Neural progenitor cell (in vitro differentiated cells): ENCODE data around the gene SARDH. TPM values are rescaled to one million over a fixed set of nuclear protein-coding genes. Genes with fewer than 3 reads are reported as not detected.

ENCODE experiments used
- DNase-seq: peaks from one replicate; pipeline ENCODE4 v3.0.0-alpha.2; 2016; ENCODE audit warnings: low spot score
- H2AFZ ChIP-seq: fragments of 200-600 bp; sonication (generic); replicated peaks from 2 replicates; pipeline ENCODE4 v1.6.1; 2016; ENCODE audit warnings: antibody characterized with exemption
- H3F3A ChIP-seq: fragments of 200-600 bp; sonication (generic); 2 replicates; pipeline ENCODE4 v1.6.1; 2016; ENCODE audit warnings: antibody characterized with exemption, low read depth
- H3K27ac ChIP-seq: fragments of 200-600 bp; sonication (generic); 2 replicates; pipeline ENCODE4 v1.5.1; 2016; ENCODE audit warnings: mild to moderate bottlenecking
- H3K27me3 ChIP-seq: fragments of 200-600 bp; sonication (generic); 2 replicates; pipeline ENCODE4 v1.6.1; 2016; ENCODE audit warnings: mild to moderate bottlenecking, moderate library complexity
- H3K36me3 ChIP-seq: fragments of 200-600 bp; sonication (generic); 2 replicates; pipeline ENCODE4 v1.5.1; 2016
- H3K4me1 ChIP-seq: fragments of 200-600 bp; sonication (generic); 2 replicates; pipeline ENCODE4 v1.6.1; 2016; ENCODE audit warnings: mixed run types
- H3K4me2 ChIP-seq: fragments of 200-600 bp; sonication (generic); 2 replicates; pipeline ENCODE4 v1.6.1; 2016
- H3K4me3 ChIP-seq: fragments of 200-600 bp; sonication (generic); 2 replicates; pipeline ENCODE4 v1.5.1; 2016
- H3K79me2 ChIP-seq: fragments of 200-600 bp; sonication (generic); 2 replicates; pipeline ENCODE4 v1.6.1; 2016; ENCODE audit warnings: low read depth
- H3K9ac ChIP-seq: fragments of 200-600 bp; sonication (generic); 2 replicates; pipeline ENCODE4 v1.6.1; 2016
- H3K9me3 ChIP-seq: fragments of 200-600 bp; sonication (generic); 2 replicates; pipeline ENCODE4 v1.5.1; 2016; ENCODE audit warnings: low read depth
- H4K20me1 ChIP-seq: fragments of 200-600 bp; sonication (generic); 2 replicates; pipeline ENCODE4 v1.6.1; 2016; ENCODE audit warnings: low read depth
- H3K27ac Mint-ChIP-seq: 3 replicates; pipeline ENCODE4 v1.8.0; 2021; ENCODE audit warnings: mixed read lengths
- H3K27me3 Mint-ChIP-seq: 2 replicates; pipeline ENCODE4 v1.8.0; 2022; ENCODE audit warnings: low read depth, mild to moderate bottlenecking, inconsistent platforms, moderate library complexity, mixed read lengths; ENCODE audit not compliant: insufficient read depth
- H3K36me3 Mint-ChIP-seq: 3 replicates; pipeline ENCODE4 v1.8.0; 2021; ENCODE audit warnings: mixed read lengths
- H3K4me1 Mint-ChIP-seq: 3 replicates; pipeline ENCODE4 v1.8.0; 2021; ENCODE audit warnings: mixed read lengths
- H3K4me3 Mint-ChIP-seq: 3 replicates; pipeline ENCODE4 v1.8.0; 2021; ENCODE audit warnings: mild to moderate bottlenecking, moderate library complexity, mixed read lengths
- H3K9me3 Mint-ChIP-seq: 3 replicates; pipeline ENCODE4 v1.8.0; 2020; ENCODE audit warnings: mixed read lengths
- CTCF ChIP-seq: fragments of 200-600 bp; sonication (generic); IDR thresholded peaks from 2 replicates; pipeline ENCODE4 v1.5.1; 2017; ENCODE audit warnings: antibody characterized with exemption, mild to moderate bottlenecking
- EZH2 ChIP-seq: fragments of 200-600 bp; sonication (generic); IDR thresholded peaks from 2 replicates; pipeline ENCODE4 v1.6.1; 2017; ENCODE audit warnings: antibody characterized with exemption, mild to moderate bottlenecking, moderate library complexity
- EZH2phosphoT487 ChIP-seq: fragments of 200-600 bp; sonication (generic); IDR thresholded peaks from 2 replicates; pipeline ENCODE4 v1.6.1; 2017; ENCODE audit warnings: antibody characterized with exemption
- total RNA-seq: library from RNA; depleted of rRNA; stranded (reverse); fragments of >200 nt; gene quantifications from 2 replicates; pipeline ENCODE4 v1.2.3, GENCODE V29; 2015; ENCODE audit warnings: low replicate concordance

SARDH gene
- total RNA-seq, 1 donor from 2014 or later, result 3.9 TPM

GRCh38 chr9:133619791-133620190, 118.4 kb downstream of the SARDH start:
- no peak overlapping the region for H3K4me3 ChIP-seq
- no peak overlapping the region for H3K4me2 ChIP-seq
- H3K4me1 ChIP-seq, result no peaks in the 10 kb centered on the region
- no peaks in the 10 kb centered on the region for H4K20me1 ChIP-seq
- no peak overlapping the region for H3K27ac Mint-ChIP-seq
- peaks cover 4% of the 10 kb centered on the region for H3K9me3 Mint-ChIP-seq
- peaks cover 27% of the 10 kb centered on the region for H3K27me3 ChIP-seq
- H3K36me3 ChIP-seq, result no peaks in the 10 kb centered on the region
- H3K4me3 Mint-ChIP-seq, result no peak overlapping the region
- no peak overlapping the region for H2AFZ ChIP-seq
- H3K4me1 Mint-ChIP-seq, result peaks cover 3% of the 10 kb centered on the region
- H3K27ac ChIP-seq, result no peak overlapping the region
- no peaks in the 10 kb centered on the region for H3K36me3 Mint-ChIP-seq
- H3K9me3 ChIP-seq, result no peaks in the 10 kb centered on the region
- DNase-seq, result no peak
- no peaks in the 10 kb centered on the region for H3F3A ChIP-seq
- H3K27me3 Mint-ChIP-seq, result peaks cover 22% of the 10 kb centered on the region
- TF ChIP-seq EZH2phosphoT487 (no peak), CTCF (no peak), EZH2 (no peak)
- H3K79me2 ChIP-seq, result no peaks in the 10 kb centered on the region
- no peak overlapping the region for H3K9ac ChIP-seq

- no peaks in the 10 kb centered on the region for H4K20me1 ChIP-seq
- TF ChIP-seq EZH2phosphoT487, result no peak
- no peak for TF ChIP-seq CTCF
- TF ChIP-seq EZH2, result no peak
Measured at GRCh38 chr9:133618726-133619125, 119.4 kb downstream of the SARDH start.

GRCh38 chr9:133616643-133617405, 121.3 kb downstream of the SARDH start:
- H3K4me3 ChIP-seq, result no peak overlapping the region
- H3K27me3 ChIP-seq, result peaks cover 35% of the 10 kb centered on the region
- no peak for DNase-seq
- Mint-ChIP-seq H3K36me3 (no peaks in the 10 kb centered on the region), H3K4me1 (peaks cover 7% of the 10 kb centered on the region), H3K27ac (no peak overlapping the region), H3K9me3 (peaks cover 4% of the 10 kb centered on the region), H3K4me3 (no peak overlapping the region), H3K27me3 (peaks cover 26% of the 10 kb centered on the region)
- no peaks in the 10 kb centered on the region for H3K9me3 ChIP-seq
- H3K27ac ChIP-seq, result no peak overlapping the region
- H3K9ac ChIP-seq, result no peak overlapping the region
- H2AFZ ChIP-seq, result no peak overlapping the region
- TF ChIP-seq CTCF, result no peak
- no peaks in the 10 kb centered on the region for H3F3A ChIP-seq
- no peaks in the 10 kb centered on the region for H3K36me3 ChIP-seq
- no peaks in the 10 kb centered on the region for H4K20me1 ChIP-seq
- no peaks in the 10 kb centered on the region for H3K4me1 ChIP-seq
- no peaks in the 10 kb centered on the region for H3K79me2 ChIP-seq
- no peak overlapping the region for H3K4me2 ChIP-seq

More at GRCh38 chr9:133618726-133619125, 119.4 kb downstream of the SARDH start:
- Histone ChIP-seq H3K27ac (no peak overlapping the region), H3F3A (no peaks in the 10 kb centered on the region), H3K9ac (no peak overlapping the region), H2AFZ (no peak overlapping the region), H3K36me3 (no peaks in the 10 kb centered on the region), H3K9me3 (no peaks in the 10 kb centered on the region), H3K4me2 (no peak overlapping the region), H3K4me3 (no peak overlapping the region), H3K27me3 (peaks cover 29% of the 10 kb centered on the region), H3K79me2 (no peaks in the 10 kb centered on the region), H3K4me1 (no peaks in the 10 kb centered on the region)
- Mint-ChIP-seq H3K9me3 (peaks cover 4% of the 10 kb centered on the region), H3K36me3 (no peaks in the 10 kb centered on the region), H3K27ac (no peak overlapping the region), H3K4me3 (no peak overlapping the region), H3K27me3 (peaks cover 23% of the 10 kb centered on the region), H3K4me1 (peaks cover 7% of the 10 kb centered on the region)
- DNase-seq, result no peak
